GM13977 (cell line): Measurements from ENCODE around the gene NLRC5.

Experiments
- DNase-seq: peaks from one replicate; pipeline ENCODE4 v3.0.0; 2012; ENCODE audit warnings: low spot score
- in situ Hi-C: fragments of 300-500 bp; cut with MboI; formaldehyde crosslinking; loops from one replicate; pipeline ENCODE4 v1.12.0; 2022; ENCODE audit warnings: low sequenced_read_pairs, low pct_unique_long_range_greater_than_20kb, mixed read lengths, inconsistent platforms; ENCODE audit not compliant: unreplicated experiment
- TF ChIP-seq, protein P1 (sequence below): IDR thresholded peaks from 2 replicates; pipeline ENCODE4 v1.5.1; 2012; ENCODE audit warnings: mild to moderate bottlenecking, control low read depth; ENCODE audit not compliant: insufficient read depth; ENCODE audit errors: extremely low read depth, missing control alignments

The NLRC5 gene

GRCh38 chr16:57084257-57084770 is 95.0 kb downstream of the NLRC5 start:
- in situ Hi-C loops, result loop anchor here (10.0 to 25.0 kb wide), 3 partner anchors 80 to 328 kb away; partner anchors contain the start of genes CCL17 and PLLP
- DNase-seq, result peak; percentile 88
- TF ChIP-seq, protein P1, sequence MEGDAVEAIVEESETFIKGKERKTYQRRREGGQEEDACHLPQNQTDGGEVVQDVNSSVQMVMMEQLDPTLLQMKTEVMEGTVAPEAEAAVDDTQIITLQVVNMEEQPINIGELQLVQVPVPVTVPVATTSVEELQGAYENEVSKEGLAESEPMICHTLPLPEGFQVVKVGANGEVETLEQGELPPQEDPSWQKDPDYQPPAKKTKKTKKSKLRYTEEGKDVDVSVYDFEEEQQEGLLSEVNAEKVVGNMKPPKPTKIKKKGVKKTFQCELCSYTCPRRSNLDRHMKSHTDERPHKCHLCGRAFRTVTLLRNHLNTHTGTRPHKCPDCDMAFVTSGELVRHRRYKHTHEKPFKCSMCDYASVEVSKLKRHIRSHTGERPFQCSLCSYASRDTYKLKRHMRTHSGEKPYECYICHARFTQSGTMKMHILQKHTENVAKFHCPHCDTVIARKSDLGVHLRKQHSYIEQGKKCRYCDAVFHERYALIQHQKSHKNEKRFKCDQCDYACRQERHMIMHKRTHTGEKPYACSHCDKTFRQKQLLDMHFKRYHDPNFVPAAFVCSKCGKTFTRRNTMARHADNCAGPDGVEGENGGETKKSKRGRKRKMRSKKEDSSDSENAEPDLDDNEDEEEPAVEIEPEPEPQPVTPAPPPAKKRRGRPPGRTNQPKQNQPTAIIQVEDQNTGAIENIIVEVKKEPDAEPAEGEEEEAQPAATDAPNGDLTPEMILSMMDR, result peak; percentile 97

- no peak for DNase-seq
- TF ChIP-seq, protein P1, result no peak
- in situ Hi-C loops, result loop anchor here (10.0 to 25.0 kb wide), 3 partner anchors 80 to 327 kb away; partner anchors contain the start of genes CCL17 and PLLP
These were observed 95.6 kb downstream of the NLRC5 start for GRCh38 chr16:57084996-57085395.

DNA sequence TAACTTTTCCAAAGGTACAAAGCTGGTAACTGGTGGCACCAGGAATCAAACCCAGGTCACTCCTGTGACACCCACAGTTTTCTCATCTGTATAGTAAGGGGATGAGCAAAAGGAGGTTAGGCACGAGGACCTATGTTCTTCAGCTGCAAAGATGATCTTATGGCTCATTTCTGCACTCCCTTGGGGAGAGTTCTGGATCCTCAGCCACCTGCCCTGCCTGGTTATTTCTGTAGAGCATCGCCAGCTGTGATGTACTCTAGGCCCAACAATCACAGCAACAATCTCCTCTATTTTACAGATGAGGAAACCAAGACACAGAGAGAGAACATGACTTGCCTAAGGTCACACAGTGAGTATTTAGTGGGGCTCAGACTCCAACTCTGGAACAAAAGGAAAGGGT is 97.6 kb downstream of the NLRC5 start:
- in situ Hi-C loops, result loop anchor here (10.0 to 25.0 kb wide), 3 partner anchors 78 to 325 kb away; partner anchors contain the start of genes CCL17 and PLLP
- TF ChIP-seq, protein P1, result no peak

DNA sequence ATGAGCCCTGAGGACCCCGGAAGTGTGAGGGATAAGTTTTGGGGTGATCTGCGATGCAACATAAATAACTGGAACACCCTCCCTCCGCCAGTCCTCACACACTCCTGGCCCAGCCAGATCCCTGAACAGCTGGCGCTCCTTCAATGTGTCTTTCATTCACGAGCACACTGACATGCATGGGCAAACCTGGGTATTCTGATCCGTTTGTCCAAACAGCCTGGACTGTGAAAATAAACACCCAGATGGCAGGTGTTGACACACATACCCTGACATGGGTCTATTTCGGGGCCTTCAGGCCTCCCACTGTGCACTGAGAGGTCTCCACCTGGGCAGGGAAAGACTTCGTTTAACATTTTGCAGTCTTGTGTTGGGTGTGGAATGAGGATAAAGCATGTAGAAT is 100.0 kb downstream of the NLRC5 start:
- no peak for DNase-seq
- TF ChIP-seq, protein P1, result no peak
- in situ Hi-C loops, result loop anchor here (10.0 to 25.0 kb wide), 3 partner anchors 75 to 323 kb away; partner anchors contain the start of genes CCL17 and PLLP

More for the DNA sequence above, 97.6 kb downstream of the NLRC5 start:
- DNase-seq, result no peak

- TF ChIP-seq, protein P1, result no peak
- no peak for DNase-seq
- in situ Hi-C loops, result loop anchor here (25.0 kb wide), 2 partner anchors 196 to 321 kb away; partner anchors contain the start of genes CCL17 and PLLP
These were observed 102.0 kb downstream of the NLRC5 start for GRCh38 chr16:57091200-57091974.

DNA sequence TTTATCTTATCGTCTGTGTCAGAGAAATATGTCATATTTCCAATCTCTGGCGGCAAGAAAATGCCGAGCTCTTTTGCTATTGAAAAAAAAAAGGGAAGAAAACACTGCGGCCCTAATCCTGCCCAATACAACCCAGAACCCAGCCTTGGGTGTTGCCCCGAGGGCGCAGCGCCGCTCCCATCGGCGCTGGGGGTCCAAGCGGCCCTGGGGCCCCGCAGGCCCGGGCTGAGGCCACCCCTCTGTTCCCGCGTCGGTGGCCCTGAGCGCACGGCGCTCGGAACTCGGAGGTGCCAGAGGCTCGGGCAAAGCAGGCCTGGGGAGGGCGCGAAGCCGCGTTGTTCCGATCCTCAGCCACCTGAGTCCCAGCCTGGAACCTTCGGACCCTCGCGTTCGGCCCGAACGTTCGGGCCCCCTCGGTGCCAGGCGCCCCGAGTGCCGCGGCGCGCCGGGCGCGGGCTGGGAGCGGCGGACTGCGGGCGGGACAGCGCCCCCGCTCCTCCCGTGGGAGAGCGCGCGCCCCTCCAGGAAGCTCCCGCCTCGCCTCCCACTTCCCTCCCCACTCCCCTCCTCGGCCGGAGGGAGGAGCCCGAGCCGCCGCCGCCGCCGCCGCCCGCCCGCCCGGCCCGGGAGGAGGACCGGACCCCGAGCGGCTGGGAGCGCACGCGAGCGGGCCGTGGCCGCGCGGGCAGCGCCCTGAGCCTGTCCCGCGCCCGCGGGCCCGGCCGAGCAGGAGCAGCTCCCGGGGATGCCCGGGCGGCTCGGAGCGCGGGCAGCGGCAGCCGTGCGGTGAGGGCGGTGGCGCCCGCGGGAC is 102.8 kb downstream of the NLRC5 start, which contains the start of gene CPNE2:
CPNE2 (plus strand) TSS at position 609 of the 811 bp plus-strand sequence. CDS start 18,160 bp downstream, outside the sequence.
- in situ Hi-C loops, result loop anchor here (25.0 kb wide), 2 partner anchors 195 to 320 kb away; partner anchors contain the start of genes CCL17 and PLLP
- peak; percentile 83 for DNase-seq
- TF ChIP-seq, protein P1, result peak; percentile 30
